Measurements from ENCODE around the gene SPNS2.

SPNS2 gene

DNA sequence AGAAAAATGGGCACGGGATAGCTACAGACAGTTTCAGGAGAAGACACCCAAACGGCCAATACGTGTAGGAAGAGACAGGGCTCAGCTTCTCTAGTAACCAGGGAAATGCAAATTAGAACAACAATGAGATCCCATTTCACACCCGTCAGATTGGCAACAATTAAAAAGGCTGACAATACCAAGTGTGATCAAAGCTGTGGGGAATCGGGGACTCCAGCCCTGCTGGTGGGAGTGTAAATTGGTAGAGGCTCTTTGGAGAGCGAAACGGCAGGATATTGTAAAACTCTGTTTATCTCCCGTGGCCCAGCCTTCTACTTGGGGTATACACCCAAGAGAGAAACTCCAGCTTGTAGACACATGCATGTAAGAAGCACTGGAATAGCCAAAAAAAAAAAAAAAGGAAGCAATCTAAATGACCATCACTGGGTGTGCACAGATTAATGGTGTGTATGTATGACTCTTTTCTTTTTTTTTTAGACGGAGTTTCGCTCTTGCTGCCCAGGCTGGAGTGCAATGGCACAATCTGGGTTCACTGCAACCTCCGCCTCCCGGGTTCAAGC lies 29.0 kb downstream of the SPNS2 start:
- Histone ChIP-seq H2AFZ (ENCODE audit: insufficient read depth, low read length, poor library complexity) (no peak overlapping the region), H3K27me3 (ENCODE audit: insufficient read depth, low read length) (no peaks in the 10 kb centered on the region), H2BK12ac (ENCODE audit: low read length) (no peak overlapping the region), H3K18ac (ENCODE audit: low read length) (no peak overlapping the region), H3K14ac (ENCODE audit: low read length) (no peak overlapping the region), H3K4me1 (ENCODE audit: control insufficient read depth in 1 of 2, insufficient read depth in 2 of 2, low read length in 2 of 2) (peaks cover 0 to 2% of the 10 kb centered on the region in 2 experiments), H3K9ac (ENCODE audit: low read length) (no peak overlapping the region), H3K4me2 (ENCODE audit: low read length) (no peak overlapping the region), H3K9me3 (ENCODE audit: insufficient read depth, low read depth, low read length) (no peaks in the 10 kb centered on the region), H3K4me3 (ENCODE audit: low read depth, low read length) (no peak overlapping the region), H4K91ac (ENCODE audit: low read depth, low read length) (no peak overlapping the region), H3K79me1 (ENCODE audit: low read length) (no peaks in the 10 kb centered on the region), H4K12ac (ENCODE audit: low read depth, low read length) (no peak overlapping the region), H3K27ac (ENCODE audit: low read depth, low read length) (no peak overlapping the region), H2BK5ac (ENCODE audit: low read depth, low read length, poor library complexity) (no peak overlapping the region), H3K4ac (ENCODE audit: low read depth, low read length) (no peak overlapping the region), H2AK5ac (ENCODE audit: low read length) (no peak overlapping the region), H3K36me3 (ENCODE audit: control insufficient read depth in 1 of 2, insufficient read depth in 2 of 2, low read length in 2 of 2) (peaks cover 81 to 83% of the 10 kb centered on the region in 2 experiments), H2BK120ac (ENCODE audit: insufficient read depth, low read length, poor library complexity) (no peak overlapping the region), H4K8ac (ENCODE audit: low read depth, low read length) (no peak overlapping the region), H3K23ac (ENCODE audit: low read length) (no peak overlapping the region), H3K79me2 (ENCODE audit: control insufficient read depth, insufficient read depth, low read length, poor library complexity) (no peaks in the 10 kb centered on the region)
- no CpG with 5 or more reads among the region's 12 CpGs for WGBS (ENCODE audit: extremely low coverage, insufficient coverage, insufficient read length)
- DNase-seq: no peak

DNA sequence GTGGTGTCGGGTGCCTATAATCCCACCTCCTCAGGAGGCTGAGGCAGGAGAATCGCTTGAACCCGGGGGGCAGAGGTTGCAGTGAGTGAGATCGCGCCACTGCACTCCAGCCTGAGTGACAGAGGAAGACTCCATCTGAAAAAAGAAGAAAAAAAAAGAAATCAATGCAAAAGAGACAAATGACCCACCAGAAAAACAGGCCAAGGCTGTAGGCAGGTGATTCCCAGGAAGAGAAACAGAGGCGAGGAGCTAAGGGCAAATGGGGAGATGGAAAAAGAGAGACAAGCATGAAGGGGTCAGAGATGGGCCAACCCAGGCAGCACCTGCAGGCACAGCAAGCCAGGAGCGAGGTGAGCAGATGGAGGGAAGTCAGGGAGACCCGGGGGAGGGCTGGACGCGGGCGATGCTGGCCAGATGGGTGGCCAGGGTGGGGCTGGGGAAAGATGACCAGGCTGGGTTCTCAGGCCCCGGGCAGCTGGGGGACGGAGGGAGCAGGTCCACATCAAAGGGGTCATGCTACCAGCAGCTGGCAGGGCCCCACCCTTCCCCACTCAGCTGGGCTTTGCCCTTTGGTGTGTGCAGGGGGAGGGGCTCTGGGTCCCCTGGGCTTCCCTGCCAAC lies 31.0 kb downstream of the SPNS2 start:
- no CpG with 5 or more reads among the region's 13 CpGs for WGBS (ENCODE audit: extremely low coverage, insufficient coverage, insufficient read length)
- H4K91ac ChIP-seq (ENCODE audit: low read depth, low read length): no peak overlapping the region
- H3K36me3 ChIP-seq (ENCODE audit: control insufficient read depth in 1 of 2, insufficient read depth in 2 of 2, low read length in 2 of 2): peaks cover 83 to 88% of the 10 kb centered on the region in 2 experiments

DNA sequence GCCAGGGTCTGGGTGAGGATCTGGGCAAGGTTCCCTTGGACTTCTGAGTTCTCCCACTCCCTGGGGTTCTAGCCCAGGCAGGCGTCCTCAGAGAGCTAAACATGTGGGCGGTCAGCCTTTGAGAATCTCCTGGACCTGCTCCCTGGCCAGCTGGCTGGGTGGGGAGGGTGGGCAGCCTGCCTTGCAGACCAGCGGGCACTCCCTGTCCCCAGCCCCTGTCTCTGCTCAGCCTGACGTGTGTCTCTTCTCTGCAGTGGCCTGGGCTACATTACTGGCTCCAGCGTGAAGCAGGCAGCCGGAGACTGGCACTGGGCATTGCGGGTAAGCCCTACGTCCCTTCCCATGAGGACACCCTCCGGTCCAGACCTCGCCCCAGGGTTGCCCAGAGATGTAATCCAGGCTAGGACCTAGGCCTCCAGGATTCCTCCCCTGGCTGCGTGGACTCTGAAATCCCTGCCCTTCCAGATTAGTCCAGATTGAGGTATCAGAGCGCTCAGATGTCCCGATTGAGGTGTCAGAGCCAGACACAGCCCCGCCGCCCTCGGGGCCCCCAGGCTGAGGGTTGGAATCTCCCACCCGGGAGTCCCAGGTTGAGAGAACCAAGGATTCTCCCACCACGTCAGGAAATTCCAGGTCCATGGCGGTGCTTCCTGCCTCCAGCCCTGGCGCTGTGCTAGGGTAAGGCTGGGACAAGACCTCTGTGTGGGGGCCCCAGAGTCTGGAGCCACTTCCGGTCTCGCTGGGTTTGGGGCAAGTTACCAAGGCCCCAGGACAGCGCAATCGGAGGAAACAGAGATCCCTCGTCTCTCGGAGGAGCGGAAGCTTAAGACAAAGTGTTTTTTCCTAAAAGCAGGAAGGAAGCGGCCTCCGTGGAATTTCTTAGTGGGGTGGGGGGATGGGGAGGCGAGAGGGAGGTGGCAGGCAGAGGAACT lies 32.4 kb downstream of the SPNS2 start:
- Histone ChIP-seq H2AK5ac (ENCODE audit: low read length) (no peak overlapping the region), H2AFZ (ENCODE audit: insufficient read depth, low read length, poor library complexity) (no peak overlapping the region), H3K9me3 (ENCODE audit: insufficient read depth, low read depth, low read length) (no peaks in the 10 kb centered on the region), H4K8ac (ENCODE audit: low read depth, low read length) (no peak overlapping the region), H3K9ac (ENCODE audit: low read length) (no peak overlapping the region), H2BK12ac (ENCODE audit: low read length) (no peak overlapping the region), H2BK5ac (ENCODE audit: low read depth, low read length, poor library complexity) (no peak overlapping the region), H3K4me2 (ENCODE audit: low read length) (no peak overlapping the region), H3K4me1 (ENCODE audit: control insufficient read depth in 1 of 2, insufficient read depth in 2 of 2, low read length in 2 of 2) (peaks cover 0 to 2% of the 10 kb centered on the region in 2 experiments), H3K27me3 (ENCODE audit: insufficient read depth, low read length) (no peaks in the 10 kb centered on the region), H3K4me3 (ENCODE audit: low read depth, low read length) (no peak overlapping the region), H3K18ac (ENCODE audit: low read length) (peak overlapping the region; percentile 30), H4K91ac (ENCODE audit: low read depth, low read length) (no peak overlapping the region), H3K27ac (ENCODE audit: low read depth, low read length) (no peak overlapping the region), H3K79me1 (ENCODE audit: low read length) (no peaks in the 10 kb centered on the region), H3K4ac (ENCODE audit: low read depth, low read length) (no peak overlapping the region), H2BK120ac (ENCODE audit: insufficient read depth, low read length, poor library complexity) (no peak overlapping the region), H3K14ac (ENCODE audit: low read length) (no peak overlapping the region), H3K36me3 (ENCODE audit: control insufficient read depth in 1 of 2, insufficient read depth in 2 of 2, low read length in 2 of 2) (peaks cover 83 to 85% of the 10 kb centered on the region in 2 experiments), H3K79me2 (ENCODE audit: control insufficient read depth, insufficient read depth, low read length, poor library complexity) (no peaks in the 10 kb centered on the region), H4K12ac (ENCODE audit: low read depth, low read length) (no peak overlapping the region), H3K23ac (ENCODE audit: low read length) (no peak overlapping the region)
- no CpG with 5 or more reads among the region's 30 CpGs for WGBS (ENCODE audit: extremely low coverage, insufficient coverage, insufficient read length)
- DNase-seq: no peak

More for the DNA sequence above, 31.0 kb downstream of the SPNS2 start:
- Histone ChIP-seq H3K18ac (ENCODE audit: low read length) (no peak overlapping the region), H4K8ac (ENCODE audit: low read depth, low read length) (no peak overlapping the region), H3K4me2 (ENCODE audit: low read length) (no peak overlapping the region), H3K23ac (ENCODE audit: low read length) (no peak overlapping the region), H3K79me1 (ENCODE audit: low read length) (no peaks in the 10 kb centered on the region), H2BK120ac (ENCODE audit: insufficient read depth, low read length, poor library complexity) (no peak overlapping the region), H3K9ac (ENCODE audit: low read length) (no peak overlapping the region), H3K27me3 (ENCODE audit: insufficient read depth, low read length) (no peaks in the 10 kb centered on the region), H2AK5ac (ENCODE audit: low read length) (no peak overlapping the region), H3K14ac (ENCODE audit: low read length) (no peak overlapping the region), H3K79me2 (ENCODE audit: control insufficient read depth, insufficient read depth, low read length, poor library complexity) (no peaks in the 10 kb centered on the region), H3K4me3 (ENCODE audit: low read depth, low read length) (no peak overlapping the region), H3K4ac (ENCODE audit: low read depth, low read length) (no peak overlapping the region), H4K12ac (ENCODE audit: low read depth, low read length) (no peak overlapping the region), H2BK12ac (ENCODE audit: low read length) (no peak overlapping the region), H2AFZ (ENCODE audit: insufficient read depth, low read length, poor library complexity) (no peak overlapping the region), H2BK5ac (ENCODE audit: low read depth, low read length, poor library complexity) (no peak overlapping the region), H3K9me3 (ENCODE audit: insufficient read depth, low read depth, low read length) (no peaks in the 10 kb centered on the region), H3K27ac (ENCODE audit: low read depth, low read length) (no peak overlapping the region), H3K4me1 (ENCODE audit: control insufficient read depth in 1 of 2, insufficient read depth in 2 of 2, low read length in 2 of 2) (peaks cover 0 to 2% of the 10 kb centered on the region in 2 experiments)
- DNase-seq: no peak

DNA sequence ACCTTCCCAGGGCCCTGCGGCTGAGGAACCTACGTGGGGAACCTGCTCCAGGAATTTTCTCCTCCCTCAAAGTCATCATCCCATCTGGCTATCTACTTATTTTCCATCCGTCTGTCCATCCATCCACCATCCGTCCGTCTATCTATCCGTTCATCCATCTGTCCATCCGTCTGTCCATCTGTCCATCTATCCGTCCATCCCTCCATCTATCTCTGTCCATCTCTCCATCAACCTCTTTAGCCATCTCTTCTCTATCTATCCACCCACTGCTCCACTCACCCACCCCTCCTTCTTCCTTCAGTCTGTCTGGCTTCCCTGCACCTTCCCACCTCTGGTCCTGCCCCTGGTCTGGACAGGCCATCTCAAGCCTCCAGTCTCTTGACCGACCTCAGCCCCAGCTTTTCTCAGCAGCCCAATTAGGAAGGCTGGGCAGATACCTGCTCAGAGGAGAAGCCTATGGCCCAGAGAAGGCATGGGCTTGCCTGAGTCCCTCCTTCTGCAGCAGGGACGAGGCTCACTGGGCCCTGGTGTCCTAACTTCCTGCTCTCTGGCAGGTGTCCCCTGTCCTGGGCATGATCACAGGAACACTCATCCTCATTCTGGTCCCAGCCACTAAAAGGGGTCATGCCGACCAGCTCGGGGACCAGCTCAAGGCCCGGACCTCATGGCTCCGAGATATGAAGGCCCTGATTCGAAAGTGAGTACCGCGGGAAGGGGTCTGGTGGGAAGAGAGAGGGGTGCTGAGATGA lies 33.5 kb downstream of the SPNS2 start:
- H3K4ac ChIP-seq (ENCODE audit: low read depth, low read length): no peak overlapping the region
- no peak overlapping the region for H2BK12ac ChIP-seq (ENCODE audit: low read length)
- H2BK5ac ChIP-seq (ENCODE audit: low read depth, low read length, poor library complexity): no peak overlapping the region
- H4K12ac ChIP-seq (ENCODE audit: low read depth, low read length): no peak overlapping the region
- H3K9me3 ChIP-seq (ENCODE audit: insufficient read depth, low read depth, low read length): no peaks in the 10 kb centered on the region
- WGBS (ENCODE audit: extremely low coverage, insufficient coverage, insufficient read length): 100% methylated on average over 2 of the region's 17 CpGs
- H3K79me1 ChIP-seq (ENCODE audit: low read length): no peaks in the 10 kb centered on the region
- no peak overlapping the region for H3K18ac ChIP-seq (ENCODE audit: low read length)
- H2BK120ac ChIP-seq (ENCODE audit: insufficient read depth, low read length, poor library complexity): no peak overlapping the region
- no peak overlapping the region for H3K14ac ChIP-seq (ENCODE audit: low read length)
- no peak overlapping the region for H3K4me3 ChIP-seq (ENCODE audit: low read depth, low read length)
- no peak for DNase-seq
- no peak overlapping the region for H4K91ac ChIP-seq (ENCODE audit: low read depth, low read length)
- no peak overlapping the region for H4K8ac ChIP-seq (ENCODE audit: low read depth, low read length)
- H3K4me1 ChIP-seq (ENCODE audit: control insufficient read depth in 1 of 2, insufficient read depth in 2 of 2, low read length in 2 of 2): peaks cover 0 to 2% of the 10 kb centered on the region in 2 experiments
- no peak overlapping the region for H2AK5ac ChIP-seq (ENCODE audit: low read length)
- no peak overlapping the region for H2AFZ ChIP-seq (ENCODE audit: insufficient read depth, low read length, poor library complexity)
- H3K79me2 ChIP-seq (ENCODE audit: control insufficient read depth, insufficient read depth, low read length, poor library complexity): no peaks in the 10 kb centered on the region
- no peak overlapping the region for H3K23ac ChIP-seq (ENCODE audit: low read length)
- H3K36me3 ChIP-seq (ENCODE audit: control insufficient read depth in 1 of 2, insufficient read depth in 2 of 2, low read length in 2 of 2): peaks cover 87 to 89% of the 10 kb centered on the region in 2 experiments
- no peak overlapping the region for H3K27ac ChIP-seq (ENCODE audit: low read depth, low read length)
- no peak overlapping the region for H3K4me2 ChIP-seq (ENCODE audit: low read length)
- no peak overlapping the region for H3K9ac ChIP-seq (ENCODE audit: low read length)
- H3K27me3 ChIP-seq (ENCODE audit: insufficient read depth, low read length): no peaks in the 10 kb centered on the region

Measured in trophoblast cell (in vitro differentiated cells and primary cell).